Right forelimb (tissue), 1 donor: Measurements from ENCODE around the gene MATN4.

Source experiments
- DNase-seq: peaks from one replicate; pipeline ENCODE4 v3.0.0-alpha.2; 2018

Gene MATN4

GRCh38 chr20:45340951-45341350 is 32.9 kb upstream of the MATN4 start:
- DNase-seq, result no peak

GRCh38 chr20:45340236-45340847 is 32.2 kb upstream of the MATN4 start:
- DNase-seq, result no peak

- no peak for DNase-seq
Measured at GRCh38 chr20:45339799-45340198, 31.7 kb upstream of the MATN4 start.

GRCh38 chr20:45339084-45339483 is 31.0 kb upstream of the MATN4 start:
- DNase-seq, result no peak

- no peak for DNase-seq
Measured at GRCh38 chr20:45338121-45339030, 30.3 kb upstream of the MATN4 start.

- no peak for DNase-seq
Measured at GRCh38 chr20:45337367-45338120, 29.4 kb upstream of the MATN4 start.

GRCh38 chr20:45336530-45337366 is 28.6 kb upstream of the MATN4 start:
- DNase-seq, result no peak

- no peak for DNase-seq
Measured at GRCh38 chr20:45330476-45330875, 22.4 kb upstream of the MATN4 start.

- DNase-seq, result no peak
Measured at GRCh38 chr20:45329497-45330319, 21.6 kb upstream of the MATN4 start.

- DNase-seq, result no peak
Measured at GRCh38 chr20:45328451-45328850, 20.4 kb upstream of the MATN4 start.

- DNase-seq, result no peak
Measured at GRCh38 chr20:45325371-45325770, 17.3 kb upstream of the MATN4 start.

GRCh38 chr20:45323731-45324130 is 15.6 kb upstream of the MATN4 start:
- DNase-seq, result no peak

GRCh38 chr20:45322952-45323383 is 14.9 kb upstream of the MATN4 start:
- DNase-seq, result no peak

- no peak for DNase-seq
Measured at GRCh38 chr20:45320948-45321595, 13.0 kb upstream of the MATN4 start.

- no peak for DNase-seq
Measured at GRCh38 chr20:45318948-45319347, 10.8 kb upstream of the MATN4 start.

GRCh38 chr20:45318386-45318939 is 10.4 kb upstream of the MATN4 start:
- DNase-seq, result no peak

GRCh38 chr20:45317826-45318225 is 9.7 kb upstream of the MATN4 start:
- no peak for DNase-seq

GRCh38 chr20:45316150-45317080 is 8.3 kb upstream of the MATN4 start:
- DNase-seq, result no peak

- no peak for DNase-seq
Measured at GRCh38 chr20:45315672-45316071, 7.6 kb upstream of the MATN4 start.

GRCh38 chr20:45313943-45314342 is 5.8 kb upstream of the MATN4 start:
- no peak for DNase-seq
